ENCODE data around the gene PLOD2.

Gene PLOD2

GRCh38 chr3:146165877-146166276, 4.9 kb upstream of the PLOD2 start:
- DNase-seq: no peak

- DNase-seq: no peak
Measured at GRCh38 chr3:146164971-146165769, 4.2 kb upstream of the PLOD2 start.

- DNase-seq: no peak
Measured at GRCh38 chr3:146164506-146164905, 3.5 kb upstream of the PLOD2 start.

- DNase-seq: no peak
Measured at GRCh38 chr3:146164071-146164470, 3.1 kb upstream of the PLOD2 start.

GRCh38 chr3:146163584-146163983, 2.6 kb upstream of the PLOD2 start:
- no peak for DNase-seq

- DNase-seq: no peak
Measured at GRCh38 chr3:146162561-146162960, 1.6 kb upstream of the PLOD2 start.

- no peak for DNase-seq
Measured at GRCh38 chr3:146161663-146162002, 649 bp upstream of the PLOD2 start.

- DNase-seq: peak; percentile 80
Measured at GRCh38 chr3:146160321-146160963, 542 bp downstream of the PLOD2 start.

GRCh38 chr3:146159616-146160320, 1.2 kb downstream of the PLOD2 start:
- no peak for DNase-seq

GRCh38 chr3:146159037-146159436, 1.9 kb downstream of the PLOD2 start:
- no peak for DNase-seq

- DNase-seq: no peak
Measured at GRCh38 chr3:146157325-146158060, 3.5 kb downstream of the PLOD2 start.

- DNase-seq: no peak
Measured at GRCh38 chr3:146156666-146157314, 4.2 kb downstream of the PLOD2 start.

GRCh38 chr3:146156095-146156494, 4.9 kb downstream of the PLOD2 start:
- DNase-seq: no peak

GRCh38 chr3:146154995-146155394, 6.0 kb downstream of the PLOD2 start:
- DNase-seq: no peak

GRCh38 chr3:146154316-146154715, 6.7 kb downstream of the PLOD2 start:
- no peak for DNase-seq

- no peak for DNase-seq
Measured at GRCh38 chr3:146153429-146153828, 7.6 kb downstream of the PLOD2 start.

GRCh38 chr3:146152834-146153233, 8.2 kb downstream of the PLOD2 start:
- no peak for DNase-seq

GRCh38 chr3:146148468-146148931, 12.5 kb downstream of the PLOD2 start:
- no peak for DNase-seq

- no peak for DNase-seq
Measured at GRCh38 chr3:146145642-146146041, 15.3 kb downstream of the PLOD2 start.

- DNase-seq: no peak
Measured at GRCh38 chr3:146142757-146143156, 18.2 kb downstream of the PLOD2 start.

- no peak for DNase-seq
Measured at GRCh38 chr3:146139586-146140110, 21.3 kb downstream of the PLOD2 start.

- DNase-seq: no peak
Measured at GRCh38 chr3:146138902-146139301, 22.1 kb downstream of the PLOD2 start.
